ENCODE measurements around the gene LYPD6B.

LYPD6B gene

GRCh38 chr2:149129433-149129832 lies 90.9 kb downstream of the LYPD6B start:
- no peak for DNase-seq

- DNase-seq = no peak
Measured at GRCh38 chr2:149132339-149132738, 93.8 kb downstream of the LYPD6B start.

- DNase-seq = no peak
Measured at GRCh38 chr2:149132901-149133300, 94.4 kb downstream of the LYPD6B start.

- no peak for DNase-seq
Measured at GRCh38 chr2:149134335-149134923, 95.9 kb downstream of the LYPD6B start.

- DNase-seq = no peak
Measured at GRCh38 chr2:149136111-149136510, 97.6 kb downstream of the LYPD6B start.

- no peak for DNase-seq
Measured at GRCh38 chr2:149141046-149141445, 102.5 kb downstream of the LYPD6B start.

GRCh38 chr2:149143734-149144133 lies 105.2 kb downstream of the LYPD6B start:
- no peak for DNase-seq

- DNase-seq = no peak
Measured at GRCh38 chr2:149145314-149146295, 107.1 kb downstream of the LYPD6B start.

GRCh38 chr2:149146876-149147275 lies 108.4 kb downstream of the LYPD6B start:
- DNase-seq = no peak

GRCh38 chr2:149148194-149149006 lies 109.9 kb downstream of the LYPD6B start:
- DNase-seq = no peak

GRCh38 chr2:149149007-149149297 lies 110.5 kb downstream of the LYPD6B start:
- DNase-seq = no peak

GRCh38 chr2:149152469-149152953 lies 114.0 kb downstream of the LYPD6B start:
- DNase-seq = no peak

- no peak for DNase-seq
Measured at GRCh38 chr2:149155196-149155969, 116.9 kb downstream of the LYPD6B start.

GRCh38 chr2:149155988-149156387 lies 117.5 kb downstream of the LYPD6B start:
- no peak for DNase-seq

GRCh38 chr2:149156971-149157740 lies 118.7 kb downstream of the LYPD6B start:
- no peak for DNase-seq

GRCh38 chr2:149158957-149159356 lies 120.5 kb downstream of the LYPD6B start:
- DNase-seq = no peak

GRCh38 chr2:149160195-149160594 lies 121.7 kb downstream of the LYPD6B start:
- no peak for DNase-seq

GRCh38 chr2:149160701-149161217 lies 122.3 kb downstream of the LYPD6B start:
- DNase-seq = no peak

- no peak for DNase-seq
Measured at GRCh38 chr2:149161481-149162225, 123.2 kb downstream of the LYPD6B start.

GRCh38 chr2:149164296-149164695 lies 125.8 kb downstream of the LYPD6B start:
- no peak for DNase-seq

- no peak for DNase-seq
Measured at GRCh38 chr2:149164827-149165226, 126.3 kb downstream of the LYPD6B start.
